ENCODE results near the gene HSPA1A.
"Not testable (repeated sequence)": the region's sequence is repeated elsewhere in the genome, so short reads cannot be mapped to it uniquely, and the experiment has no call there.

HSPA1A gene

GRCh38 chr6:31819871-31820299 lies 4.5 kb downstream of the HSPA1A start:
- DNase-seq (ENCODE audit: insufficient read length) (no peak), FAIRE-seq (no peak)
- no peak for TF ChIP-seq POLR2A (IDR thresholded peaks at IDR 0.05; ENCODE audit: low read depth, low read length)
- TF ChIP-seq POLR2AphosphoS5 (IDR thresholded peaks at IDR 0.05; ENCODE audit: low read depth, low read length), result no peak
- TF ChIP-seq TAF1 (IDR thresholded peaks at IDR 0.05; ENCODE audit: borderline replicate concordance, low read depth, low read length), result no peak

- not testable (repeated sequence) for DNase-seq (ENCODE audit: insufficient read length); FAIRE-seq
Observed at GRCh38 chr6:31820399-31820798, 5.1 kb downstream of the HSPA1A start.

- FAIRE-seq (peak; percentile 63), DNase-seq (ENCODE audit: insufficient read length) (peak; percentile 67)
Observed at GRCh38 chr6:31821301-31822035, 6.1 kb downstream of the HSPA1A start.

GRCh38 chr6:31822036-31822821 lies 6.9 kb downstream of the HSPA1A start:
- TF ChIP-seq TAF1 (IDR thresholded peaks at IDR 0.05; ENCODE audit: borderline replicate concordance, low read depth, low read length) (0 out of 2 replicates have a peak, but pooled peaks have one; percentile 33), POLR2AphosphoS5 (IDR thresholded peaks at IDR 0.05; ENCODE audit: low read depth, low read length) (0 out of 2 replicates have a peak, but pooled peaks have one; percentile 1), POLR2A (IDR thresholded peaks at IDR 0.05; ENCODE audit: low read depth, low read length) (no peak)
- peak; percentile 55 for DNase-seq (ENCODE audit: insufficient read length)

More at GRCh38 chr6:31821301-31822035, 6.1 kb downstream of the HSPA1A start:
- TF ChIP-seq TAF1 (IDR thresholded peaks at IDR 0.05; ENCODE audit: borderline replicate concordance, low read depth, low read length) (peak; percentile 32; the same call in 1 of the 2 replicates), POLR2AphosphoS5 (IDR thresholded peaks at IDR 0.05; ENCODE audit: low read depth, low read length) (peak; percentile 53; the same call in 1 of the 2 replicates), POLR2A (IDR thresholded peaks at IDR 0.05; ENCODE audit: low read depth, low read length) (peak; percentile 81; the same call in 1 of the 2 replicates)

GRCh38 chr6:31823592-31824196 lies 8.4 kb downstream of the HSPA1A start:
- DNase-seq (ENCODE audit: insufficient read length); FAIRE-seq: not testable (repeated sequence)

More at GRCh38 chr6:31822036-31822821, 6.9 kb downstream of the HSPA1A start:
- peak; percentile 72 for FAIRE-seq

GRCh38 chr6:31825553-31825952 lies 10.2 kb downstream of the HSPA1A start:
- TF ChIP-seq TAF1 (IDR thresholded peaks at IDR 0.05; ENCODE audit: borderline replicate concordance, low read depth, low read length), result no peak
- no peak for TF ChIP-seq POLR2A (IDR thresholded peaks at IDR 0.05; ENCODE audit: low read depth, low read length)
- TF ChIP-seq POLR2AphosphoS5 (IDR thresholded peaks at IDR 0.05; ENCODE audit: low read depth, low read length), result no peak
- no peak for FAIRE-seq
- DNase-seq (ENCODE audit: insufficient read length), result no peak

GRCh38 chr6:31826793-31827285 lies 11.5 kb downstream of the HSPA1A start:
- DNase-seq (ENCODE audit: insufficient read length), result peak; percentile 51

GRCh38 chr6:31827286-31828079 lies 12.1 kb downstream of the HSPA1A start, which contains the start of gene HSPA1B:
Gene HSPA1B, plus strand, starts transcription at chr6:31827738. Its CDS starts 213 bp downstream, at chr6:31827951.
- peak; percentile 84 for DNase-seq (ENCODE audit: insufficient read length)
- TF ChIP-seq POLR2A (IDR thresholded peaks at IDR 0.05; ENCODE audit: low read depth, low read length) (peak; percentile 99), POLR2AphosphoS5 (IDR thresholded peaks at IDR 0.05; ENCODE audit: low read depth, low read length) (peak; percentile 96), TAF1 (IDR thresholded peaks at IDR 0.05; ENCODE audit: borderline replicate concordance, low read depth, low read length) (no peak)
- FAIRE-seq, result peak; percentile 67

More at GRCh38 chr6:31826793-31827285, 11.5 kb downstream of the HSPA1A start:
- 0 out of 2 replicates have a peak, but pooled peaks have one; percentile 6 for TF ChIP-seq TAF1 (IDR thresholded peaks at IDR 0.05; ENCODE audit: borderline replicate concordance, low read depth, low read length)
- TF ChIP-seq POLR2AphosphoS5 (IDR thresholded peaks at IDR 0.05; ENCODE audit: low read depth, low read length), result no peak
- no peak for TF ChIP-seq POLR2A (IDR thresholded peaks at IDR 0.05; ENCODE audit: low read depth, low read length)
- no peak for FAIRE-seq

GRCh38 chr6:31829633-31830283 lies 14.4 kb downstream of the HSPA1A start:
- no peak for TF ChIP-seq POLR2AphosphoS5 (IDR thresholded peaks at IDR 0.05; ENCODE audit: low read depth, low read length)
- no peak for TF ChIP-seq POLR2A (IDR thresholded peaks at IDR 0.05; ENCODE audit: low read depth, low read length)
- DNase-seq (ENCODE audit: insufficient read length) (no peak), FAIRE-seq (no peak)

- no peak for FAIRE-seq
- no peak for TF ChIP-seq TAF1 (IDR thresholded peaks at IDR 0.05; ENCODE audit: borderline replicate concordance, low read depth, low read length)
Observed at GRCh38 chr6:31830886-31831335, 15.6 kb downstream of the HSPA1A start.

More at GRCh38 chr6:31830886-31831335, 15.6 kb downstream of the HSPA1A start:
- no peak for DNase-seq (ENCODE audit: insufficient read length)
